NCI-H345 treated with DMSO at 0.1 percent for 48 hours (cell line): Measurements from ENCODE around the gene TFDP3.

Experiments
- DNase-seq: peaks from one replicate; lab custom pipeline; 2025; ENCODE audit not compliant: unreplicated experiment; lab: John Stamatoyannopoulos, UW

The TFDP3 gene

DNA sequence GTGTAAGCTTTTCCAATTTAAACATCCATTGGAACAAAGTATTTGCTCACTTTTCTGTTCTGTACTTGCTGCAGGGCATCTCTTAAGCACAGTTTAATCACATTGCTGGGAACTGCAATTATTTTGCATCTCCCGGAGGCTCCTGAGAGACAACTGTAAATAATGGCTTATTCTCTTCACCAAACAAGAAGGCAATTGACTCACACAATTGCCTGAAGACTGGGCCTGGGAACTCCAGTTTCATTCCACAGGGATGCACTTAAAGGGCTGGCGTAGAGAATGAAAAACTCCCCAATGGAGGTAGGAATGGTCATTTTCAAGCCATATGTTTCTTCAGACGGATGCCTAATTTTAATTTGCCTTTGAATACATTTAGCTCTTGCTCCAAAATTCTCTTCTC, 29.5 kb downstream of the TFDP3 start:
- DNase-seq: no peak

GRCh38 chrX:133185938-133186337, 32.2 kb downstream of the TFDP3 start:
- no peak for DNase-seq

DNA sequence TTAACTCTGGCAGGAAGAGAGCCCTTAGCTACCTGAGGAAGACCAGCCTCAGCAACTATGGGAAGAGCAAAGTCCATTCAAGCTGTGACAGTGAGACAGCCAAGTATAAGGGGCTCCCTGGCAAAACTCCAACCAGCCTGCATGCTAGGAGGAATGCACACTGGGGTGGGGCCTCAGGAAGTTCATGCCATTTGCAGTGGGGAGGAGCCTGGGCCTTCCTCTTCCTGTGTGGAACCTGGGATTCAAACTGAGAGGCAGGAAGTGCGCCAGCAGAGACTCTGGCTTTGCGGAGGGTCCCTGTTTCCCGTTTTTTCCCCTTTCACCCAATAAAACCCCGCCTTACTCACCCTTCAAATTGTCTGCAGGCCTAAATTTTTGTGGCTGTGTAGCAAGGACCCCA, 33.0 kb downstream of the TFDP3 start:
- DNase-seq: no peak

DNA sequence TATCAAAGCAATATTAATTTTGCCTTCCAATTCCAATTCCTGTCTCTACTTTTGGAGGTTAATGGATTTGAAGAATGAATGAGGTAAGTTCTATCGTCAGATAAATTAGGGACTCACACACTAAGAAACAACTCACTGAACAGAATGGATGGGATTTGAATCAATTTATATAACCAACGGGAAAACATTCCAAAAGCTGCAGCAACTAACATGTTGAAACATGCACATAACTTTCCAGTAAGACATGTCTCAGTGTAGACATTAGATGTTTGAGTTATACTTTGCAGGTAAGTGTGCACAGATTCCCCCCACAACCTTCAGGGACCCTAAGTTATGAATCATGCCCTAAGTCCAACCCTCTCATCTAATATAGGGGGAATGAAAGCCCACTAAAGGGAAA, 34.3 kb downstream of the TFDP3 start:
- DNase-seq: no peak

DNA sequence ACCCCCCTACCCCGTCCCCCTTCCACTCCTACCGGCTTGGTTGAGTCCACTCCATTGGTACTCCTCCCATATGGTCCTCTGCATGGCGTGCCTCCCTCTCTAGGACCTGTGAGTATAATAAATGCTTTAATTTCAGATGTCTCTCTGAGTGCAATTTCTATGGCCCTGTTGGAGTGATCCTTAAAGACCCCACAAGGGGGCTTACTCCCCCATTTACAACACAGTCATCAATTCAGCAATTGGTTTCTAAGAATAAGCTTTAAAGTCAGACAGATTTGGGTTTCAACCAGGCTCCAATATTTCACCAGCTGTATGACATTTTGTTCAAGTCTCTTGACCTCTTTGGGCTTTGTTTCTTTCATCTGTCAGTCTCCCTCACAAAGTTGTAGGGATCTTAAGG, 38.7 kb downstream of the TFDP3 start:
- no peak for DNase-seq

- DNase-seq: no peak
Observed at GRCh38 chrX:133177202-133177601, 41.0 kb downstream of the TFDP3 start.

DNA sequence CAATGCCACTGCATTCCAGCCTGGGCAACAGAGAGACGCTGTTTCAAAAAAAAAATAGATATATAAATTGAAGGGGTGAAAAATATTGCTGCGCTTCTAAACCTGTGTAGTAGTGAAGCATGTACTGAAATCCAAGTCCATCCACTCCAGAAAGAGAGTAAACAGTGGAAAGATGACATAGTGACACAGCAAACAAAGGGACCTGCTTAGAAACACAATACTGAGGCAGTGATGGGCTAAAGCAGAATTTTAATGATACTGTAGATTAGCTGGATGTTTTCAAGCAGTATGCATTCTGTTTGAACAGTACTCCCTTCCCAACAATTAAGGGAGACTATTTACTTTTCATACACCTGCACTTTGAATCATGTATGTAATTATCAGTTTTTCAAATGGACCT, 42.5 kb downstream of the TFDP3 start:
- peak; percentile 71 for DNase-seq

- DNase-seq: peak; percentile 48
Observed at GRCh38 chrX:133175162-133175561, 43.0 kb downstream of the TFDP3 start.

GRCh38 chrX:133171962-133172708, 46.0 kb downstream of the TFDP3 start:
- no peak for DNase-seq
